ENCODE data around the gene CCDC85C.
A peak's percentile ranks its signal among the peaks of the same experiment; 100 is the strongest.
"Not testable (repeated sequence)": the region's sequence is repeated elsewhere in the genome, so short reads cannot be mapped to it uniquely, and the experiment has no call there.

CCDC85C gene

GRCh38 chr14:99603471-99604277 is at the start of gene CCDC85C:
CCDC85C (minus strand) TSS chr14:99604207; CDS start chr14:99603959, 248 bp downstream.
- peak in 1 of 2 donors; percentile 18 for DNase-seq (ENCODE audit: low read depth in 1 of 2, low spot score in 1 of 2)

DNA sequence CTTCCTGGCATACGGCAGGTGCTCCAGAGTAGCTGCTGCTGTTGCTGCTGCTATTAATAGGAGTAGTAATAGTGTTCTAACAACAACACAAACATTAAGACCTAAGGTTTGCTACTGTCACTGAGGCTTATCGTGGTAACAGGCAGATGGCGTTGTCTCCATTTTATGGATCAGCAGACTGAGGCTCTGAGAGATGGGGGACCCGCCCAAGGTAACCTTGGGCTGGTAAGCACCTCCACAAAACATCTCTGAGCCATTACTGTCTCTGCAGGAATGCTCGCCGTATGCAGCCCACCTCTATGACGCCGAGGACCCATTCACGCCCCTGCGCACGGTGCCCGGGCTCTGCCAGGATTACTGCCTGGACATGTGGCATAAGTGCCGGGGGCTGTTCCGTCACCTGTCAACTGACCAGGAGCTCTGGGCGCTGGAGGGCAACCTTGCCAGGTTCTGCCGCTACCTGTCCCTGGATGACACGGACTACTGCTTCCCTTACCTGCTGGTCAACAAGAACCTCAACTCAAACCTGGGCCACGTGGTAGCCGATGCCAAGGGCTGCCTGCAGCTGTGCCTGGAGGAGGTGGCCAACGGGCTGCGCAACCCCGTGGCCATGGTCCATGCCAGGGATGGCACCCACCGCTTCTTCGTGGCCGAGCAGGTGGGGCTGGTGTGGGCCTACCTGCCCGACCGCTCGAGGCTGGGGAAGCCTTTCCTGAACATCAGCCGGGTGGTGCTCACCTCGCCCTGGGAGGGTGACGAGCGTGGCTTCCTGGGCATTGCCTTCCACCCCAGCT is 48.1 kb upstream of the CCDC85C start:
- DNase-seq (ENCODE audit: low read depth in 1 of 2, low spot score in 1 of 2) = no peak

GRCh38 chr14:99650189-99650588 is 46.2 kb upstream of the CCDC85C start:
- DNase-seq (ENCODE audit: low read depth in 1 of 2, low spot score in 1 of 2) = no peak

- no peak for DNase-seq (ENCODE audit: low read depth in 1 of 2, low spot score in 1 of 2)
Measured at GRCh38 chr14:99649643-99650042, 45.6 kb upstream of the CCDC85C start.

DNA sequence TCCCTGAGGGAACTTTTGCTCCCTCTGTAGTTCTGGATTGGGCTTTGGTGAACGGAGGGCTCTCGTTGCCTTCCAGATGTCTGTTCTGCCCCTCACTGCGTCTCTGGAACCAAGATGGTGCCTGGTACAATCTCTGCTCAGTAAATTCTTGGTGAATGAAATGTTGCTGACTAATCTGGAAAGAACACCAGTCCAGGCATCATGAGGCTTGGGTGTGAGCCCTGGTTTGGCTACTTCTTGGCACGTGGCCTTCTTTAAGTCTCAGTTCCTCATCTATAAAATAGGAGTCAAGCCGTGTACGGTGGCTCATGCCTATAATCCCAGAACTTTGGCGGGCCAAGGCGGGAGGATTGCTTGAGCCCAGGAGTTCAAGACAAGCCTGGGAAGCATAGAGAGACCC is 45.2 kb upstream of the CCDC85C start:
- DNase-seq (ENCODE audit: low read depth in 1 of 2, low spot score in 1 of 2) = no peak

GRCh38 chr14:99648027-99648784 is 44.2 kb upstream of the CCDC85C start:
- DNase-seq (ENCODE audit: low read depth in 1 of 2, low spot score in 1 of 2) = no peak

GRCh38 chr14:99647411-99647810 is 43.4 kb upstream of the CCDC85C start:
- no peak for DNase-seq (ENCODE audit: low read depth in 1 of 2, low spot score in 1 of 2)

- DNase-seq (ENCODE audit: low read depth in 1 of 2, low spot score in 1 of 2) = no peak
Measured at GRCh38 chr14:99645545-99646505, 41.8 kb upstream of the CCDC85C start.

- DNase-seq (ENCODE audit: low read depth in 1 of 2, low spot score in 1 of 2) = no peak
Measured at GRCh38 chr14:99644723-99645544, 40.9 kb upstream of the CCDC85C start, which contains the start of gene HHIPL1. HHIPL1 (plus strand) TSS chr14:99645129; CDS start chr14:99645208, 79 bp downstream.

- DNase-seq (ENCODE audit: low read depth in 1 of 2, low spot score in 1 of 2) = no peak
Measured at GRCh38 chr14:99644035-99644587, 40.1 kb upstream of the CCDC85C start.

DNA sequence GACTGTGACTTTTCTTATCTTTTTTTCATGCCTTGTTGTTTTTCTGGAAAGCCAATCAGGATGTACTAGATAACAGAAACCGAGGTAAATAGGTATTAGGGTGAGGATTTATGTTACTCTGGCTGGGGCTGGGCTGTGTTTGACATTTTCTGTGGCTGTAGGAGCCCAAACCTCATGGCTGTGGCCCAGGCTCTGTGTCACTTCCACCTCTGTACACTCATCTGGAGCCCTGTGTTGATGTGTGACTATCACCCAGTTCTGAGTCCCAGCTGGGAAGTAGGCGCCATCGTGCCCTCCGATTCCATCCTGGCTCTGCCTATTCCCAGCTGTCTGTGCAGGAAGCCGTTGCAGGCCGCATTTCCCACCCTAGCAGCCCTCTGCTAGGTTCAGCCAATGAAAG is 39.3 kb upstream of the CCDC85C start:
- no peak for DNase-seq (ENCODE audit: low read depth in 1 of 2, low spot score in 1 of 2)

- DNase-seq (ENCODE audit: low read depth in 1 of 2, low spot score in 1 of 2) = not testable (repeated sequence)
Measured at GRCh38 chr14:99642771-99643170, 38.8 kb upstream of the CCDC85C start.

GRCh38 chr14:99637624-99638023 is 33.6 kb upstream of the CCDC85C start:
- DNase-seq (ENCODE audit: low read depth in 1 of 2, low spot score in 1 of 2) = no peak

DNA sequence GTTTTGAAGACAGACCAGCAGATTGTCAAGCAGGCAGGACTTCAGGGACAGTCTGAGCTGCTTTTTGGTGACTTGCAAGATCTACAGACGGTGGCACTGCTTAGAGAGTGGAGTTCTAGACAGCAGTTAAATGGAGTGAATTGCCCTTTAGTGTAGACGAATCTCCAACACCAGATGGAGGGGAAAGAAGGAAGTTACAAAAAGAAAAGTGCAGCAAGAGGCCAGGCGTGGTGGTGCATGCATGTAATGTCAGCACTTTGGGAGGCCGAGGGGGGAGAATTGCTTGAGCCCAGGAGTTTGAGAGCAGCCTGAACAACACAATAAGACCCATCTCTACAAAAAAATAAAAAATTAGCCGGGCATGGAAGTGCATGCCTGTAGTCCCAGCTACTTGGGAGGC is 32.5 kb upstream of the CCDC85C start:
- no peak for DNase-seq (ENCODE audit: low read depth in 1 of 2, low spot score in 1 of 2)

DNA sequence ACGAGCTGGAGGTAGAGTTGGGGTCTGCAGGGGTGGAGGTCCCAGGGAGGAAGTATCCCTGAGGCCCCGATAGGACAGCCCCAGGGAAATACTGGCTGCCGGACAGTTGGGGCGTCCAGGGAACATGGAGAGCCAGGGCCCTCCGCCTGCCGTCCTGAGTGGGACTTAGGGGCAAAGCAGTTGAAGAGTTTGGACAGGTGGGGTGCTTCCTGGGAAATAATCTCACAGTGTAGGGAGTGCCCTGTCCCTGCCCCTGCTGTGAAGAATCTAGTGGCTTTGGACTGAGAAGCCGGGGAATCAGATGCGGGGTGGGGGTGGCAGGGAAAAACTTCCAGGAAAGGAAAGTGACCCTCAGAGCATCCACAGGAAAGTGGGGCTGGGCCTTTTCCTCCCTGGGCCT is 31.1 kb upstream of the CCDC85C start:
- DNase-seq (ENCODE audit: low read depth in 1 of 2, low spot score in 1 of 2) = no peak

DNA sequence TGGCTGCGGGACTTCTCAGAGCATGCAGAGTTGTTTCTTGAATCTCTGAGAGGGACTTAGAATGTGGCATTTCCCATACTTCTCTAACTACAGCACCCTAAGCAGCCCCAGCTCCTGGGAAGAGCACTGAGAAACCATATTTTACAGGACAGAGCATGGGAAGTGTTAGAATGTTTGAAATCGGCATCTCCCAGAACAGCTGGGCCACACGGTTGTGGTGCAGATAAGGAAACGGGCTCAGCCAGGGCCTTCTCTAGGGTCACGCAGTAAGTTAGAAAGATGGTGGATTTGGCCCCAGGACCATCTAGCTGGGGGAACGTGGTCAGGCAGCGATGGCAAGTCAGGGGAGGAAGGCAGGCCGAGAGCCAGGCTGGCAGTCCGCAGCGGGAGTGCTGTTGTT is 30.4 kb upstream of the CCDC85C start:
- DNase-seq (ENCODE audit: low read depth in 1 of 2, low spot score in 1 of 2) = no peak

DNA sequence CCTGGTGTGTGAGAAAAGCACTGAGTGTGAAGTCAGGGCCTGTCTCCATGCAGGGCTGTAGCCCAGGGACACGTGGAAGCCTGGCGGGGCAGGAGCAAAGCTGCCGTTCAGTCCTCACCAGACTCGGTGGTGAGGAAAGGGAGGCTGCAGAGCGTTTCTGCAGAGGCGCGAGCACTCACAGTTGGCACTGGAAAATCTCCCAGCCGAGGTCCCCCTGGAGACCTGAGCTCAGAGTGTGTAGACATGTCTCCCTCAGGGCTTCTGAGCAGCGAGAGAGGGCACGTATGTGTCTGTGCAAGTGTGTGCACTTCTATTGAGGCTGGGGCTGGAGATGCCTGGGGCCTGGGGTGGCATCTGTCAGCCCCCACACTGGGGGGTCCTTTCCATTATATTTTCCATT is 29.9 kb upstream of the CCDC85C start:
- DNase-seq (ENCODE audit: low read depth in 1 of 2, low spot score in 1 of 2) = no peak

- no peak for DNase-seq (ENCODE audit: low read depth in 1 of 2, low spot score in 1 of 2)
Measured at GRCh38 chr14:99633141-99633540, 29.1 kb upstream of the CCDC85C start.

DNA sequence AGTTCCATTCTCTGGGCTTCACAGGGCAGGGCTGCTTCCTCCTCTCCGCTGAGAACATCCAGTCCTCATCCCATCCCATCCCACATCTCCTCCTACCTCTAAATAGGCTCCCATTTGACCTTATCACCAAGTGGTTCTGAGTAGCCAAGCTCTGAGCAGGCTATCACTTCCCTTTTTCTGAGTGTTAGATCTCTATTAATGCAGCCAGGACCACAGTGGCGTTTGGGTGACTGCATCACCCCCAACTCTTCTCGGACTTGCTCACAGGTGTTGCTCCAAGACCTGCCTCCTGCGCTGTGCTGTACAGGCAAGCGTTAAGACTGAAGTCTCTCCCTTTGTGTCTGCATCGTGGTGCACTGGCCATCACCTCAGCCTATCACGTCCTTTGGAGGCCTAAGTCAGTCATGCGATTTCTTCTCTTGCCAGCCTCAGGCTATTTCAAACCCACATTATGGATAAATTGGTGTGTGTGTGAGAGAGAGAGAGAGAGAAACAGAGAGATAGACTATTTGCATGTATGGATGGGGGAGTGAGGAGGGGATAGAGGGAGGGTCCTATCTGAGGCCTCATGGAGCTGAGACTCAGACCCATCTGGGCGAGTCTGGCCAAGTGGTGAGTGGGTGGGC is 28.5 kb upstream of the CCDC85C start:
- DNase-seq (ENCODE audit: low read depth in 1 of 2, low spot score in 1 of 2) = no peak
